Activated B cell treated with CpG ODN at 0.5 μM for 24 hours (primary cell): ENCODE results near the gene PRR23B. TPM values are rescaled to one million over a fixed set of nuclear protein-coding genes. Genes with fewer than 3 reads are reported as not detected.

Experiments
- ATAC-seq: fragments of 200-7000 bp; cut with Tn5 transposase; one replicate; pipeline ENCODE4 v1.10.0; 2021; ENCODE audit warnings: low read depth, mild to moderate bottlenecking, moderate library complexity
- CTCF ChIA-PET: fragments of 350-600 bp; sonication (Branson Sonifier 250); formaldehyde crosslinking; loops from one replicate; lab custom pipeline; 2021; ENCODE audit warnings: antibody characterized with exemption; lab: Charles Lee
- POLR2A ChIA-PET: fragments of 350-600 bp; sonication (Branson Sonifier 250); formaldehyde crosslinking; loops from one replicate; lab custom pipeline; 2021; ENCODE audit warnings: antibody characterized with exemption; lab: Charles Lee
- DNase-seq: peaks from one replicate; pipeline ENCODE4 v3.0.0; 2022
- H3K27ac Mint-ChIP-seq: one replicate; pipeline ENCODE4 v1.8.0; 2020; ENCODE audit warnings: mixed read lengths
- H3K27me3 Mint-ChIP-seq: one replicate; pipeline ENCODE4 v1.8.0; 2021; ENCODE audit warnings: mixed read lengths
- H3K36me3 Mint-ChIP-seq: one replicate; pipeline ENCODE4 v1.8.0; 2021; ENCODE audit warnings: low read depth, mixed read lengths
- H3K4me1 Mint-ChIP-seq: one replicate; pipeline ENCODE4 v1.8.0; 2021; ENCODE audit warnings: mixed read lengths
- H3K4me3 Mint-ChIP-seq: one replicate; pipeline ENCODE4 v1.8.0; 2020; ENCODE audit warnings: mild to moderate bottlenecking, mixed read lengths
- H3K9me3 Mint-ChIP-seq: one replicate; pipeline ENCODE4 v1.8.0; 2020; ENCODE audit warnings: mixed read lengths
- CTCF ChIP-seq: fragments of 200-600 bp; IDR thresholded peaks from one replicate; pipeline ENCODE4 v1.8.0; 2022; ENCODE audit warnings: antibody characterized with exemption, mild to moderate bottlenecking
- intact Hi-C: fragments of 100-400 bp; cut with micrococcal nuclease; formaldehyde crosslinking; loops from one replicate; pipeline ENCODE4 v1.15.1; 2024
- total RNA-seq: library from RNA; stranded (reverse); gene quantifications from 2 replicates; pipeline ENCODE4 v1.2.3, GENCODE V29; 2022

Gene PRR23B
- total RNA-seq, 1 donor from 2014 or later, result not detected

- Mint-ChIP-seq H3K36me3 (no peaks in the 10 kb centered on the region), H3K4me1 (no peaks in the 10 kb centered on the region), H3K27me3 (no peaks in the 10 kb centered on the region), H3K4me3 (no peak overlapping the region), H3K27ac (no peak overlapping the region), H3K9me3 (peaks cover 3% of the 10 kb centered on the region)
- intact Hi-C loops, result no loop called here
- ATAC-seq, result no peak
- no peak for DNase-seq
- POLR2A ChIA-PET, result no interaction called here
- CTCF ChIA-PET, result no interaction called here
- TF ChIP-seq CTCF, result no peak
Observed at GRCh38 chr3:139020036-139020867, 474 bp downstream of the PRR23B start.

- Mint-ChIP-seq H3K36me3 (no peaks in the 10 kb centered on the region), H3K27me3 (no peaks in the 10 kb centered on the region), H3K9me3 (peaks cover 13% of the 10 kb centered on the region), H3K27ac (no peak overlapping the region), H3K4me1 (no peaks in the 10 kb centered on the region), H3K4me3 (no peak overlapping the region)
- POLR2A ChIA-PET, result no interaction called here
- DNase-seq (no peak), ATAC-seq (no peak)
- intact Hi-C loops, result no loop called here
- no peak for TF ChIP-seq CTCF
- CTCF ChIA-PET, result no interaction called here
Observed at GRCh38 chr3:139016430-139017048, 4.2 kb downstream of the PRR23B start.

- no peak within 1 kb of the TSS for H3K27ac Mint-ChIP-seq
- ChIA-PET POLR2A (no interaction called here), CTCF (no interaction called here)
- no peaks in the 10 kb centered on the region for H3K27me3 Mint-ChIP-seq
- H3K9me3 Mint-ChIP-seq, result peaks cover 17% of the 10 kb centered on the region
- intact Hi-C loops, result no loop called here
- DNase-seq (no peak), ATAC-seq (no peak)
- TF ChIP-seq CTCF, result no peak
- H3K4me3 Mint-ChIP-seq, result no peak within 1 kb of the TSS
- H3K4me1 Mint-ChIP-seq, result no peaks in the 10 kb centered on the region
- H3K36me3 Mint-ChIP-seq, result no peaks in the 10 kb centered on the region
Observed at GRCh38 chr3:139006051-139006716, 14.5 kb downstream of the PRR23B start, which contains the start of gene PRR23A. Gene PRR23A (minus strand): TSS chr3:139006268. CDS start chr3:139006268, 0 bp downstream.

GRCh38 chr3:139005356-139005993 is 15.3 kb downstream of the PRR23B start:
- no peak for TF ChIP-seq CTCF
- ATAC-seq, result no peak
- Mint-ChIP-seq H3K36me3 (no peaks in the 10 kb centered on the region), H3K4me1 (no peaks in the 10 kb centered on the region), H3K27me3 (no peaks in the 10 kb centered on the region), H3K9me3 (peaks cover 17% of the 10 kb centered on the region), H3K4me3 (no peak overlapping the region), H3K27ac (no peak overlapping the region)
- ChIA-PET CTCF (no interaction called here), POLR2A (no interaction called here)
- DNase-seq, result no peak
- intact Hi-C loops, result no loop called here
